ENCODE data around the gene CELF4.

GRCh38 chr18:37351110-37351509 lies 214.5 kb downstream of the CELF4 start:
- TF ChIP-seq POLR2A (IDR thresholded peaks at IDR 0.05; ENCODE audit: low read depth, low read length): no peak
- no peak for TF ChIP-seq POLR2AphosphoS5 (IDR thresholded peaks at IDR 0.05; ENCODE audit: low read depth, low read length)
- TF ChIP-seq PAX5 (IDR thresholded peaks at IDR 0.05; ENCODE audit: insufficient read depth, low read length, severe bottlenecking): no peak
- TF ChIP-seq POU2F2 (IDR thresholded peaks at IDR 0.05; ENCODE audit: low read depth, low read length): no peak

All from GM12891 (cell line).